ENCODE results near the gene PXYLP1. TPM values are rescaled to one million over a fixed set of nuclear protein-coding genes. Genes with fewer than 3 reads are reported as not detected.

Gene PXYLP1
- polyA plus RNA-seq, 3 donors, result 4.1 to 10.9 (median 5.8) TPM

DNA sequence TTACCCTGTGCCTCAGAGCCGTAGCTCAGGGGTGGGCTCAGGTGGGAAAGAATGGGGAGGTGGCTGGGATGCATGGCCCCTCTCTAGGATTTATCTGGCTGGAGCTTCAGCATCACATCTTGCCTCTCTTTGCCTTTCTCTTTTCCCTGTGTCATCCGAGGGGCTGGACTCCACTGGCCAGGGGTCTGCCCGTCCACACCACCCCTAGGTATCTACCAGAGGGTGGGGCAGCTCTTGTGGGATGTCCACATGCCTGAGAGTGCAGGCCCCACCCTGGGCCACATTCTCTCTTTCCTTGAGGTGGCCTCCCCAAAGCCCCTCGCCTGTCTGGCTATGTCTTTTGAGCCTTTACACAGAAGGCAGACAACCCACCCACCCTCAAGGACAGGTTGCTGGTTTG, 37.2 kb downstream of the PXYLP1 start:
- H3K27me3 Mint-ChIP-seq (ENCODE audit: low read depth in 3 of 3), result no peaks in the 10 kb centered on the region
- no peak overlapping the region for H3K4me2 ChIP-seq (replicated peaks; ENCODE audit: extremely low read depth, low read length, poor library complexity, severe bottlenecking)
- no peak overlapping the region for H3K27ac Mint-ChIP-seq
- intact Hi-C loops (cut with micrococcal nuclease), result no loop called here
- H3K27ac ChIP-seq (ENCODE audit: low read depth in 1 of 2, low read length in 2 of 2), result no peak overlapping the region
- no peaks in the 10 kb centered on the region for H3K79me2 ChIP-seq (ENCODE audit: insufficient read depth, low read length)
- no peak overlapping the region for H3K9ac ChIP-seq (ENCODE audit: insufficient read depth, low read length, poor library complexity, severe bottlenecking)
- H3K4me1 Mint-ChIP-seq, result peaks cover 9% of the 10 kb centered on the region
- H3K4me3 ChIP-seq (replicated peaks in 1 of 3; ENCODE audit: low read depth in 2 of 3, low read length in 3 of 3), result no peak overlapping the region
- H3K36me3 Mint-ChIP-seq, result peaks cover 33 to 45% of the 10 kb centered on the region in 2 donors
- H3K36me3 ChIP-seq (replicated peaks in 1 of 2; ENCODE audit: control insufficient read depth in 1 of 2, insufficient read depth in 2 of 2, low read length in 2 of 2), result peaks cover 3 to 70% of the 10 kb centered on the region in 2 donors
- TF ChIP-seq, protein P1, sequence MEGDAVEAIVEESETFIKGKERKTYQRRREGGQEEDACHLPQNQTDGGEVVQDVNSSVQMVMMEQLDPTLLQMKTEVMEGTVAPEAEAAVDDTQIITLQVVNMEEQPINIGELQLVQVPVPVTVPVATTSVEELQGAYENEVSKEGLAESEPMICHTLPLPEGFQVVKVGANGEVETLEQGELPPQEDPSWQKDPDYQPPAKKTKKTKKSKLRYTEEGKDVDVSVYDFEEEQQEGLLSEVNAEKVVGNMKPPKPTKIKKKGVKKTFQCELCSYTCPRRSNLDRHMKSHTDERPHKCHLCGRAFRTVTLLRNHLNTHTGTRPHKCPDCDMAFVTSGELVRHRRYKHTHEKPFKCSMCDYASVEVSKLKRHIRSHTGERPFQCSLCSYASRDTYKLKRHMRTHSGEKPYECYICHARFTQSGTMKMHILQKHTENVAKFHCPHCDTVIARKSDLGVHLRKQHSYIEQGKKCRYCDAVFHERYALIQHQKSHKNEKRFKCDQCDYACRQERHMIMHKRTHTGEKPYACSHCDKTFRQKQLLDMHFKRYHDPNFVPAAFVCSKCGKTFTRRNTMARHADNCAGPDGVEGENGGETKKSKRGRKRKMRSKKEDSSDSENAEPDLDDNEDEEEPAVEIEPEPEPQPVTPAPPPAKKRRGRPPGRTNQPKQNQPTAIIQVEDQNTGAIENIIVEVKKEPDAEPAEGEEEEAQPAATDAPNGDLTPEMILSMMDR (IDR thresholded peaks at IDR 0.05), result no peak
- no peak overlapping the region for H3K4me3 Mint-ChIP-seq
- H3K4me1 ChIP-seq (ENCODE audit: control insufficient read depth in 1 of 2, insufficient read depth in 2 of 2, low read length in 2 of 2), result peaks cover 0 to 12% of the 10 kb centered on the region in 2 donors
- WGBS (ENCODE audit: insufficient coverage), result no CpG with 5 or more reads among the region's 4 CpGs
- H3K27me3 ChIP-seq (ENCODE audit: control insufficient read depth in 2 of 2, insufficient read depth in 2 of 2, low read length in 2 of 2), result no peaks in the 10 kb centered on the region
- H4K20me1 ChIP-seq (ENCODE audit: insufficient read depth, low read length), result no peaks in the 10 kb centered on the region
- no peak overlapping the region for H2AFZ ChIP-seq (ENCODE audit: insufficient read depth, low read depth, low read length, poor library complexity, severe bottlenecking)
- no peaks in the 10 kb centered on the region for H3K9me3 Mint-ChIP-seq
- DNase-seq, result no peak
- H3K9me3 ChIP-seq (replicated peaks in 1 of 2; ENCODE audit: control insufficient read depth in 1 of 2, insufficient read depth in 1 of 2, low read length in 2 of 2), result no peaks in the 10 kb centered on the region

- Histone ChIP-seq H3K4me2 (replicated peaks; ENCODE audit: extremely low read depth, low read length, poor library complexity, severe bottlenecking) (no peak overlapping the region), H3K27me3 (ENCODE audit: control insufficient read depth in 2 of 2, insufficient read depth in 2 of 2, low read length in 2 of 2) (no peaks in the 10 kb centered on the region), H2AFZ (ENCODE audit: insufficient read depth, low read depth, low read length, poor library complexity, severe bottlenecking) (no peak overlapping the region), H3K9ac (ENCODE audit: insufficient read depth, low read length, poor library complexity, severe bottlenecking) (no peak overlapping the region), H3K4me3 (replicated peaks in 1 of 3; ENCODE audit: low read depth in 2 of 3, low read length in 3 of 3) (no peak overlapping the region), H4K20me1 (ENCODE audit: insufficient read depth, low read length) (no peaks in the 10 kb centered on the region), H3K9me3 (replicated peaks in 1 of 2; ENCODE audit: control insufficient read depth in 1 of 2, insufficient read depth in 1 of 2, low read length in 2 of 2) (no peaks in the 10 kb centered on the region), H3K4me1 (ENCODE audit: control insufficient read depth in 1 of 2, insufficient read depth in 2 of 2, low read length in 2 of 2) (peaks cover 0 to 12% of the 10 kb centered on the region in 2 donors), H3K27ac (ENCODE audit: low read depth in 1 of 2, low read length in 2 of 2) (no peak overlapping the region), H3K79me2 (ENCODE audit: insufficient read depth, low read length) (no peaks in the 10 kb centered on the region), H3K36me3 (replicated peaks in 1 of 2; ENCODE audit: control insufficient read depth in 1 of 2, insufficient read depth in 2 of 2, low read length in 2 of 2) (peaks cover 0 to 69% of the 10 kb centered on the region in 2 donors)
- intact Hi-C loops (cut with micrococcal nuclease), result no loop called here
- TF ChIP-seq, protein P1 (IDR thresholded peaks at IDR 0.05), result no peak
- Mint-ChIP-seq H3K4me1 (peaks cover 13% of the 10 kb centered on the region), H3K27ac (no peak overlapping the region), H3K27me3 (ENCODE audit: low read depth in 3 of 3) (no peaks in the 10 kb centered on the region), H3K4me3 (no peak overlapping the region), H3K9me3 (no peaks in the 10 kb centered on the region), H3K36me3 (peaks cover 33 to 44% of the 10 kb centered on the region in 2 donors)
- no CpG with 5 or more reads among the region's 3 CpGs for WGBS (ENCODE audit: insufficient coverage)
- no peak for DNase-seq
These were observed 38.3 kb downstream of the PXYLP1 start for GRCh38 chr3:141269961-141270360.
